ENCODE measurements around the gene GRK2.

GRCh38 chr11:67243051-67243450 is 23.2 kb upstream of the GRK2 start:
- TF ChIP-seq CTCF (IDR thresholded peaks at IDR 0.05 in 4 of 5, conservative IDR thresholded peaks at IDR 0.05 in 1 of 5): no peak
- TF ChIP-seq POLR2A (IDR thresholded peaks at IDR 0.05): no peak

Data from gastrocnemius medialis (tissue), 4 donors.